WTC11 (cell line): ENCODE results near the gene STXBP6. TPM values are rescaled to one million over a fixed set of nuclear protein-coding genes. Genes with fewer than 3 reads are reported as not detected.

Experiments used
- ATAC-seq: fragments of 200-7000 bp; cut with Tn5 transposase; 2 replicates; pipeline ENCODE4 v1.10.0; 2021; ENCODE audit warnings: mild to moderate bottlenecking, moderate library complexity
- CTCF ChIA-PET: fragments of 300-600 bp; sonication (Branson Sonifier 250); formaldehyde crosslinking; loops from one replicate; lab custom pipeline; 2021; ENCODE audit warnings: antibody characterized with exemption; lab: Charles Lee
- POLR2A ChIA-PET: fragments of 350-600 bp; sonication (Branson Sonifier 250); formaldehyde crosslinking; loops from one replicate; lab custom pipeline; 2021; ENCODE audit warnings: antibody characterized with exemption; lab: Charles Lee
- DNase-seq: peaks from one replicate; pipeline ENCODE4 v3.0.0; 2021; ENCODE audit warnings: low spot score
- H3K27ac Mint-ChIP-seq: 2 replicates; pipeline ENCODE4 v1.8.0; 2021; ENCODE audit warnings: mixed read lengths
- H3K27me3 Mint-ChIP-seq: 2 replicates; pipeline ENCODE4 v1.8.0; 2021; ENCODE audit warnings: low read depth, mild to moderate bottlenecking, moderate library complexity, mixed read lengths
- H3K36me3 Mint-ChIP-seq: 2 replicates; pipeline ENCODE4 v1.8.0; 2021; ENCODE audit warnings: mixed read lengths
- H3K4me1 Mint-ChIP-seq: 2 replicates; pipeline ENCODE4 v1.8.0; 2022; ENCODE audit warnings: mixed read lengths
- H3K4me3 Mint-ChIP-seq: 2 replicates; pipeline ENCODE4 v1.8.0; 2021; ENCODE audit warnings: mild to moderate bottlenecking, moderate library complexity, mixed read lengths
- H3K9me3 Mint-ChIP-seq: 2 replicates; pipeline ENCODE4 v1.8.0; 2021; ENCODE audit warnings: mixed read lengths
- AFF4 ChIP-seq: sonication (generic); formaldehyde crosslinking; IDR thresholded peaks from 2 replicates; pipeline ENCODE4 v1.8.1; 2023; ENCODE audit warnings: mild to moderate bottlenecking, missing genetic modification reagents, borderline replicate concordance
- AR ChIP-seq: fragments of 250-450 bp; sonication (Bioruptor Pico); IDR thresholded peaks from 2 replicates; pipeline ENCODE4 v1.9.0; 2021; ENCODE audit warnings: mild to moderate bottlenecking
- E2F4 ChIP-seq: sonication (generic); formaldehyde crosslinking; IDR thresholded peaks from 2 replicates; pipeline ENCODE4 v1.8.1; 2022; ENCODE audit warnings: low read depth, mild to moderate bottlenecking, moderate library complexity, missing genetic modification reagents, borderline replicate concordance
- ERG ChIP-seq: fragments of 250-450 bp; sonication (Bioruptor Pico); IDR thresholded peaks from 2 replicates; pipeline ENCODE4 v1.8.0; 2021; ENCODE audit warnings: mild to moderate bottlenecking
- GRHL2 ChIP-seq: fragments of 250-450 bp; sonication (Bioruptor Pico); IDR thresholded peaks from 2 replicates; pipeline ENCODE4 v1.8.0; 2022; ENCODE audit warnings: mild to moderate bottlenecking, moderate library complexity; ENCODE audit not compliant: insufficient replicate concordance, severe bottlenecking
- IRF2 ChIP-seq: sonication (generic); formaldehyde crosslinking; IDR thresholded peaks from 2 replicates; pipeline ENCODE4 v1.8.0; 2022; ENCODE audit warnings: low read depth, missing genetic modification reagents, borderline replicate concordance
- JUN ChIP-seq: sonication (generic); formaldehyde crosslinking; IDR thresholded peaks from 2 replicates; pipeline ENCODE4 v1.8.0; 2023; ENCODE audit warnings: mild to moderate bottlenecking, missing genetic modification reagents
- PRDM15 ChIP-seq: sonication (generic); formaldehyde crosslinking; IDR thresholded peaks from 2 replicates; pipeline ENCODE4 v1.8.0; 2022; ENCODE audit warnings: missing genetic modification reagents
- PREB ChIP-seq: sonication (generic); formaldehyde crosslinking; IDR thresholded peaks from 2 replicates; pipeline ENCODE4 v1.8.1; 2022; ENCODE audit warnings: mild to moderate bottlenecking, missing genetic modification reagents, moderate library complexity, borderline replicate concordance
- PRRX2 ChIP-seq: fragments of 250-450 bp; sonication (Bioruptor Pico); IDR thresholded peaks from 2 replicates; pipeline ENCODE4 v1.8.0; 2021; ENCODE audit warnings: mild to moderate bottlenecking
- SOX15 ChIP-seq: fragments of 250-450 bp; sonication (Bioruptor Pico); IDR thresholded peaks from 2 replicates; pipeline ENCODE4 v1.9.0; 2021; ENCODE audit warnings: mild to moderate bottlenecking
- STAT6 ChIP-seq: sonication (generic); formaldehyde crosslinking; conservative IDR thresholded peaks from 2 replicates; pipeline ENCODE4 v1.8.1; 2023; ENCODE audit warnings: mild to moderate bottlenecking, low read depth, missing genetic modification reagents, moderate library complexity
- ZNF425 ChIP-seq: fragments of 250-450 bp; sonication (Bioruptor Pico); conservative IDR thresholded peaks from 2 replicates; pipeline ENCODE4 v1.9.0; 2021; ENCODE audit warnings: mild to moderate bottlenecking
- total RNA-seq: library from RNA; stranded (reverse); gene quantifications from 3 replicates; pipeline ENCODE4 v1.2.3, GENCODE V29; 2021

The STXBP6 gene
- total RNA-seq, 1 experiment from 2014 or later, result 4.2 TPM

GRCh38 chr14:25092258-25092740, 42.4 kb upstream of the STXBP6 start:
- Mint-ChIP-seq H3K4me3 (no peak overlapping the region), H3K4me1 (peaks cover 33% of the 10 kb centered on the region), H3K36me3 (no peaks in the 10 kb centered on the region), H3K9me3 (no peaks in the 10 kb centered on the region), H3K27me3 (no peaks in the 10 kb centered on the region), H3K27ac (no peak overlapping the region)
- ChIA-PET CTCF (interaction anchor here (0.6 to 1.7 kb wide), 3 partner anchors 41 to 382 kb away, joined by 3 to 4 read pairs (median 3); no protein-coding TSS in a partner anchor), POLR2A (no interaction called here)
- ATAC-seq (no peak), DNase-seq (no peak)
- TF ChIP-seq E2F4 (CRISPR knock-in tag) (no peak), PRDM15 (no peak), STAT6 (CRISPR knock-in tag) (no peak), AR (CRISPR knock-in tag) (no peak), PRRX2 (no peak), ZNF425 (no peak), GRHL2 (CRISPR knock-in tag) (no peak), PREB (no peak), ERG (CRISPR knock-in tag) (no peak), AFF4 (CRISPR knock-in tag) (no peak), JUN (CRISPR knock-in tag) (no peak), SOX15 (no peak), IRF2 (CRISPR knock-in tag) (no peak)
